ENCODE data around the gene DERL2.
A peak's percentile ranks its signal among the peaks of the same experiment; 100 is the strongest.
"Not testable (repeated sequence)": the region's sequence is repeated elsewhere in the genome, so short reads cannot be mapped to it uniquely, and the experiment has no call there.

Gene DERL2

DNA sequence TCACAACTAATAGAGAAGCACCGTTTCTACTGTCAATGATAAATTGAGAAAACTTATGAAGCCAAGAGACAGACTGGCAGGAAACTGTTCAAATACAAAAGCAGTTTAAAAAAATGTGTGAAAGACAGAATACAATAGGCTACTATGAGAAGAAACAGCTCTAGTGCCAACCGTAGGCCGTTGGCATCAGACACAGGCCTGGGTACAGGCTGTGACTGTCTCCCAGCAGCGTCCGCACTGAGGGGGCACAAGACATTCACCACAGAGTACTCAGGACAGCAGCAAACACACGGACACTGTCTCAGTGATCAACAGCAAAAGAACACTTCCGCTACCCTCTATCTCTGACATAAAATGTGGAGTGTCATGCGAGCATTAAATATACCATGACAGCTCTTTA is 39.2 kb downstream of the DERL2 start:
- no peak for DNase-seq (ENCODE audit: low read depth)
- no peak overlapping the region for H3K4me3 ChIP-seq (ENCODE audit: low read depth, low read length)
- TF ChIP-seq CTCF (IDR thresholded peaks at IDR 0.05; ENCODE audit: low read depth, low read length, missing control alignments), result no peak
- in situ Hi-C loops (cut with HindIII; ENCODE audit: low sequenced_read_pairs), result no loop called here

DNA sequence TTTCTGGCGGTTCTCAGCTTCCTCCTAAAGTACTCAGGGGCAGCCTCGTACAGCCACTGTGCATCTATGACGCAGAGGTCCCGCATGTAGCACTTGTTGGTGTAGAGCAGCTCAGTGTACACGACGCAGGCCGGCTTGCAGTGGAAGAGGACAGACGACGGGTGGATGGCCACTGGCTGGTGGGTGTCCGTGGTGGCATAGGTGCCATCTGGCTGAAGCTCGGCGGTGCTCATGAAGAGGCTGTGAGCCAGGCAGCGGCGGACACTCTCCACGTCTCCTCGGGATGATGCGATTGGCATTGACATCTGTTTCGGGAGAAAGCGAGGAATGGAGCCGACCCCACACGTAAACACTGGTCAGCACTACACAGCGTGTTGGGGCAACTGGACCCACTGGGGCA is 41.8 kb downstream of the DERL2 start:
- no peak for TF ChIP-seq CTCF (IDR thresholded peaks at IDR 0.05; ENCODE audit: low read depth, low read length, missing control alignments)
- no peak overlapping the region for H3K4me3 ChIP-seq (ENCODE audit: low read depth, low read length)
- in situ Hi-C loops (cut with HindIII; ENCODE audit: low sequenced_read_pairs), result no loop called here
- DNase-seq (ENCODE audit: low read depth), result no peak

GRCh38 chr17:5443728-5444127 is 42.2 kb downstream of the DERL2 start:
- no peak for TF ChIP-seq CTCF (IDR thresholded peaks at IDR 0.05; ENCODE audit: low read depth, low read length, missing control alignments)
- in situ Hi-C loops (cut with HindIII; ENCODE audit: low sequenced_read_pairs), result no loop called here
- no peak overlapping the region for H3K4me3 ChIP-seq (ENCODE audit: low read depth, low read length)
- no peak for DNase-seq (ENCODE audit: low read depth)

DNA sequence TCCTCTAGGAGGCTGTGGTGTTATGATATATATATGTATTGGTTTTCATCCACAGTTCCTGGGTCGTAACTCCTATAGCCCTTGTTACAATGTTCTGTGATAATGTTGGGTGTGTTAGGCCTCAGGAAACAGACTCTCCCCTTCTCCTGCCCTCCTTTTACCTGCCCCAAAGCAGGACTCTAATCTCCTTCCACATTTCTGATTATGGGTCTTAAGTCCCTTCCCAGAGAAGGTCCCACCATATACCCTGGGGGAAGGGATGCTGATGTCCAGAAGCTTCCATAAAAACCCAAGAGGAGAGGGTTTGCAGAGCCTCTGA is 46.6 kb downstream of the DERL2 start:
- in situ Hi-C loops (cut with HindIII; ENCODE audit: low sequenced_read_pairs), result loop anchor here (5.0 kb wide), 1 partner anchor 33 kb away; no protein-coding TSS in a partner anchor
- no peak for TF ChIP-seq CTCF (IDR thresholded peaks at IDR 0.05; ENCODE audit: low read depth, low read length, missing control alignments)
- peak overlapping the region; percentile 67 for H3K4me3 ChIP-seq (ENCODE audit: low read depth, low read length)
- no peak for DNase-seq (ENCODE audit: low read depth)

- in situ Hi-C loops (cut with HindIII; ENCODE audit: low sequenced_read_pairs), result loop anchor here (5.0 kb wide), 1 partner anchor 33 kb away; no protein-coding TSS in a partner anchor
- TF ChIP-seq CTCF (IDR thresholded peaks at IDR 0.05; ENCODE audit: low read depth, low read length, missing control alignments), result peak; percentile 99
- H3K4me3 ChIP-seq (ENCODE audit: low read depth, low read length), result peak within 1 kb of the TSS; percentile 67
- DNase-seq (ENCODE audit: low read depth), result peak; percentile 83
Observed at GRCh38 chr17:5438716-5439445, 47.1 kb downstream of the DERL2 start, which contains the start of gene C1QBP. Gene C1QBP (minus strand): TSS chr17:5439155. CDS start chr17:5439073, 82 bp downstream.

GRCh38 chr17:5437721-5438317 is 48.2 kb downstream of the DERL2 start:
- H3K4me3 ChIP-seq (ENCODE audit: low read depth, low read length), result peak overlapping the region; percentile 67
- no peak for TF ChIP-seq CTCF (IDR thresholded peaks at IDR 0.05; ENCODE audit: low read depth, low read length, missing control alignments)
- in situ Hi-C loops (cut with HindIII; ENCODE audit: low sequenced_read_pairs), result loop anchor here (5.0 kb wide), 1 partner anchor 34 kb away; no protein-coding TSS in a partner anchor
- DNase-seq (ENCODE audit: low read depth), result no peak

DNA sequence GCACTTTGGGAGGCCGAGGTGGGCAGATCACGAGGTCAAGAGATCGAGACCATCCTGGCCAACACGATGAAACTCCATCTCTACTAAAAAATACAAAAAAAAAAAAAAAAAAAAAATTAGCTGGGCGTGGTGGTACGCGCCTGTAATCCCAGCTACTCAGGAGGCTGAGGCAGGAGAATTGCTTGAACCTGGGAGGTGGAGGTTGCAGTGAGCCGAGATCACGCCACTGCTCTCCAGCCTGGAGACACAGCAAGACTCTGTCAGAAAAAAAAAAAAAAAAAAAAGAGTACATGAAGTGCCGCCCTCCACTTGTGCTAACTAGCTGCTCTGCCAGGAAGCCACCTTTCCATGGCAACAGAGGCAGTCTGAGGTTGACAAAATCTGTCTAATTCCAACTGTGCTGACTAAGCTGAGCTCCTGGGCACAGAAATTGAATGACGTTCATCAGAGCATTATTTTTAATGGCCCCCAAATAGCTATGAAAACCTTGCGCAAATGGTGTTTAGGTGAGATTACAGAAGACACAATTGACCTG is 50.1 kb downstream of the DERL2 start:
- in situ Hi-C loops (cut with HindIII; ENCODE audit: low sequenced_read_pairs), result loop anchor here (5.0 kb wide), 1 partner anchor 36 kb away; no protein-coding TSS in a partner anchor
- DNase-seq (ENCODE audit: low read depth); H3K4me3 ChIP-seq (ENCODE audit: low read depth, low read length): not testable (repeated sequence)
